H9 (cell line): ENCODE measurements around the gene ZSCAN5C. TPM values are rescaled to one million over a fixed set of nuclear protein-coding genes. Genes with fewer than 3 reads are reported as not detected.
A peak's percentile ranks its signal among the peaks of the same experiment; 100 is the strongest.

Experiments used
- DNase-seq: peaks from one replicate; pipeline ENCODE4 v3.0.0-alpha.2; 2017
- H2AFZ ChIP-seq: one replicate; pipeline ENCODE4 v1.6.1; 2013; ENCODE audit warnings: mild to moderate bottlenecking, low read length, control low read depth, moderate library complexity
- H2AK5ac ChIP-seq: 2 replicates; pipeline ENCODE4 v1.6.1; 2013; ENCODE audit warnings: low read length, control low read depth, mixed read lengths; ENCODE audit not compliant: insufficient read length
- H2BK120ac ChIP-seq: one replicate; pipeline ENCODE4 v1.6.1; 2013; ENCODE audit warnings: low read depth, mild to moderate bottlenecking, low read length, control low read depth, inconsistent platforms; ENCODE audit not compliant: poor library complexity, severe bottlenecking
- H2BK12ac ChIP-seq: 2 replicates; pipeline ENCODE4 v1.6.1; 2013; ENCODE audit warnings: low read length, control low read depth, mixed read lengths, low read depth; ENCODE audit not compliant: insufficient read length
- H2BK15ac ChIP-seq: 2 replicates; pipeline ENCODE4 v1.6.1; 2013; ENCODE audit warnings: low read depth, low read length, control low read depth
- H2BK20ac ChIP-seq: one replicate; pipeline ENCODE4 v1.6.1; 2013; ENCODE audit warnings: low read depth, mild to moderate bottlenecking, low read length, control low read depth, inconsistent platforms; ENCODE audit not compliant: poor library complexity, severe bottlenecking
- H2BK5ac ChIP-seq: 2 replicates; pipeline ENCODE4 v1.6.1; 2013; ENCODE audit warnings: low read length, control low read depth, mixed read lengths; ENCODE audit not compliant: insufficient read length
- H3K14ac ChIP-seq: 2 replicates; pipeline ENCODE4 v1.6.1; 2013; ENCODE audit warnings: low read length, control low read depth; ENCODE audit not compliant: insufficient read depth
- H3K18ac ChIP-seq: 2 replicates; pipeline ENCODE4 v1.6.1; 2013; ENCODE audit warnings: low read depth, mild to moderate bottlenecking, mixed read lengths, low read length, control low read depth; ENCODE audit not compliant: insufficient read length
- H3K23ac ChIP-seq: 2 replicates; pipeline ENCODE4 v1.6.1; 2013; ENCODE audit warnings: low read length, control low read depth, mixed read lengths, low read depth; ENCODE audit not compliant: insufficient read length
- H3K23me2 ChIP-seq: 2 replicates; pipeline ENCODE4 v1.6.1; 2013; ENCODE audit warnings: low read depth, mild to moderate bottlenecking, mixed read lengths, low read length, control low read depth; ENCODE audit not compliant: insufficient read length, poor library complexity, severe bottlenecking
- H3K27ac ChIP-seq: 2 replicates; pipeline ENCODE4 v1.5.1; 2013; ENCODE audit warnings: low read length, control low read depth, mixed read lengths, low read depth; ENCODE audit not compliant: insufficient read length
- H3K27me3 ChIP-seq: 2 replicates; pipeline ENCODE4 v1.6.1; 2013; ENCODE audit warnings: low read length, control low read depth, inconsistent platforms; ENCODE audit not compliant: insufficient read depth
- H3K4ac ChIP-seq: 2 replicates; pipeline ENCODE4 v1.6.1; 2013; ENCODE audit warnings: low read depth, mild to moderate bottlenecking, control low read depth, inconsistent platforms, low read length, moderate library complexity
- H3K4me1 ChIP-seq: 2 replicates; pipeline ENCODE4 v1.6.1; 2013; ENCODE audit warnings: low read length, control low read depth, inconsistent platforms; ENCODE audit not compliant: insufficient read depth
- H3K4me2 ChIP-seq: 2 replicates; pipeline ENCODE4 v1.6.1; 2013; ENCODE audit warnings: low read length, control low read depth, mixed read lengths; ENCODE audit not compliant: insufficient read length, insufficient read depth
- H3K56ac ChIP-seq: 2 replicates; pipeline ENCODE4 v1.6.1; 2013; ENCODE audit warnings: low read depth, mild to moderate bottlenecking, mixed read lengths, low read length, control low read depth; ENCODE audit not compliant: insufficient read length
- H3K79me1 ChIP-seq: 2 replicates; pipeline ENCODE4 v1.6.1; 2013; ENCODE audit warnings: low read depth, mild to moderate bottlenecking, moderate library complexity, low read length, control low read depth, inconsistent platforms; ENCODE audit not compliant: insufficient read depth, poor library complexity, severe bottlenecking
- H3K79me2 ChIP-seq: 2 replicates; pipeline ENCODE4 v1.6.1; 2013; ENCODE audit warnings: low read length, control low read depth, inconsistent platforms; ENCODE audit not compliant: insufficient read depth
- H3K9ac ChIP-seq: 2 replicates; pipeline ENCODE4 v1.6.1; 2013; ENCODE audit warnings: low read length, control low read depth, mixed read lengths; ENCODE audit not compliant: insufficient read length; ENCODE audit errors: extremely low read depth
- H3K9me3 ChIP-seq: one replicate; pipeline ENCODE4 v1.6.1; 2013; ENCODE audit warnings: low read depth, low read length, inconsistent platforms; ENCODE audit not compliant: control insufficient read depth
- H3T11ph ChIP-seq: one replicate; pipeline ENCODE4 v1.6.1; 2013; ENCODE audit warnings: mild to moderate bottlenecking, low read length, control low read depth, inconsistent platforms
- H4K20me1 ChIP-seq: one replicate; pipeline ENCODE4 v1.6.1; 2013; ENCODE audit not compliant: control insufficient read depth, insufficient read length, insufficient read depth
- H4K5ac ChIP-seq: 2 replicates; pipeline ENCODE4 v1.6.1; 2013; ENCODE audit warnings: low read depth, mild to moderate bottlenecking, mixed read lengths, low read length, control low read depth; ENCODE audit not compliant: insufficient read length
- H4K8ac ChIP-seq: replicated peaks from 2 replicates; pipeline ENCODE4 v1.6.1; 2013; ENCODE audit warnings: low read length, control low read depth, mixed read lengths, low read depth; ENCODE audit not compliant: insufficient read length
- H4K91ac ChIP-seq: 2 replicates; pipeline ENCODE4 v1.6.1; 2013; ENCODE audit warnings: low read depth, mild to moderate bottlenecking, moderate library complexity, mixed read lengths, low read length, control low read depth; ENCODE audit not compliant: insufficient read length
- H3K27ac Mint-ChIP-seq, 3 experiments: 2 replicates in 2 of 3; 3 replicates in 1 of 3; pipeline ENCODE4 v1.8.0; 2020 to 2021; ENCODE audit warnings: mixed read lengths in 3 of 3, mild to moderate bottlenecking in 1 of 3, moderate library complexity in 1 of 3
- H3K27me3 Mint-ChIP-seq: 2 replicates; pipeline ENCODE4 v1.8.0; 2021; ENCODE audit warnings: low read depth, mild to moderate bottlenecking, moderate library complexity, mixed read lengths
- H3K36me3 Mint-ChIP-seq, 3 experiments: 2 replicates in 2 of 3; 3 replicates in 1 of 3; pipeline ENCODE4 v1.8.0; 2020 to 2021; ENCODE audit warnings: low read depth in 3 of 3, mixed read lengths in 3 of 3; ENCODE audit not compliant: insufficient read depth in 1 of 3
- H3K4me1 Mint-ChIP-seq, 2 experiments: 2 replicates each; pipeline ENCODE4 v1.8.0; 2020; ENCODE audit warnings: mixed read lengths in 2 of 2
- H3K4me3 Mint-ChIP-seq, 2 experiments: 2 replicates in 1 of 2; 3 replicates in 1 of 2; pipeline ENCODE4 v1.8.0; 2020 to 2021; ENCODE audit warnings: mild to moderate bottlenecking in 2 of 2, mixed read lengths in 2 of 2, moderate library complexity in 1 of 2
- H3K9me3 Mint-ChIP-seq, 2 experiments: 2 replicates in 1 of 2; 3 replicates in 1 of 2; pipeline ENCODE4 v1.8.0; 2020; ENCODE audit warnings: mild to moderate bottlenecking in 2 of 2, mixed read lengths in 2 of 2, moderate library complexity in 1 of 2
- WGBS: extraction: QIAGEN DNeasy Blood & Tissue Kit; methylation state at CpG from one replicate; pipeline ENCODE4 v1.1.7; 2013; ENCODE audit warnings: missing lambda C conversion rate, low lambda C conversion rate, mixed read lengths; ENCODE audit not compliant: insufficient read length; ENCODE audit errors: extremely low coverage; 5-methylcytosine and 5-hydroxymethylcytosine counted together
- total RNA-seq: library from RNA; stranded (reverse); gene quantifications from 2 replicates; pipeline ENCODE4 v1.2.1, GENCODE V29; 2021
- TF ChIP-seq, protein P1 (sequence below): fragments of 200-600 bp; sonication (generic); conservative IDR thresholded peaks from 3 replicates; pipeline ENCODE4 v1.8.0; 2021; ENCODE audit warnings: antibody characterized with exemption, mild to moderate bottlenecking

Gene ZSCAN5C
- total RNA-seq, 1 experiment from 2014 or later = not detected

DNA sequence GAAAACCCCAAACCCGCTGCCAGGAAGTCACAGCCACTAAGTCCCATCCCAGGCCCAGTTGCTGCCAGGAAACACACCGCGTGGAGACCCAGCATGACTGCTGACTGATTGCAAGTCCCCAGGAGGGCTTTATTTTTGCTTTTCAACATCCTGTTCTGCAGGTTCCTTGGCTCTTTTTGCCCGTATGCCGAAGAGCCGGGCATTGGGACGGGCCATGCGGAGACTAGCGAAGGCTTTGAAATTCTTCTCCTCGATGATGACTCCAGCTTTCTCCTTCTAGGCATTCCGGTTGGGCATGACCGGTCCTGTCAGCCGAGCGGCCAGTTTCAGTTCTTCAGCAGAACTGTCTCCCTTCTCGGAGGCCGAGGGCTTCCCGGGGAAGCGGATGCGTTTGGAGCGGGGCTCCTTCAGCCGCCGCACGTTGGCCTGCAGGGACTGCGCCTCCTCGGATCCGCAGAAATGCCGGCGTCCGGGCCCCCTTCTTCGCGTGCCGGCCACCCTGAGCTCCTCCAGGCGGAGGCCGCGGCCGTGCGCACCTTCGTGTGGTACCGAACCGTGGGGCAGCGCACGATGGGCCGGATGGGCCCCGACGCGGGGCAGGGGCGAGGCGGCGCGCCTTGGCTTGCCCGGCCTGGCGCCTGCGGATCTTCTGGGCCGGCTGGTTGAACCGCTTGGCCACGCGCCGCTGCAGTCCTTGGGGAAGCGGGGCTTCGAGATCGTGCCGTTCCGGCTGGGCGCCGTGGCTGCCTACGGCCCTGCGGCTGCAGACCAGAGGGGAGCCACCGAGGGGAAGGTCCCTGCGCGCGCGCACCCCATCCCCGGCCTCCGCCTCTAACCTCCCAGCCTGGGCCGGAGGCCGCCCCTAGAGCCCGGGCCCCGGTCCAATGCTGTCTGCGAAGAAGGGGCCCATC, 15.2 kb downstream of the ZSCAN5C start:
- no peak overlapping the region for H2AFZ ChIP-seq

More for the DNA sequence above, 15.2 kb downstream of the ZSCAN5C start:
- Mint-ChIP-seq H3K27ac (peak overlapping the region; percentile 52 to 82 (median 61); a peak in 1 of 7 replicates), H3K9me3 (peaks cover 4 to 30% of the 10 kb centered on the region in 2 experiments; a peak in 2 of 5 replicates), H3K27me3 (peaks cover 2% of the 10 kb centered on the region; the same call in 1 of the 2 replicates), H3K4me3 (no peak overlapping the region; a peak in 1 of 5 replicates), H3K36me3 (peaks cover 0 to 4% (median 0%) of the 10 kb centered on the region in 3 experiments; a peak in 3 of 7 replicates), H3K4me1 (peaks cover 2 to 5% of the 10 kb centered on the region in 2 experiments; a peak in 1 of 4 replicates)
- H4K5ac ChIP-seq = no peak overlapping the region
- H4K20me1 ChIP-seq = no peaks in the 10 kb centered on the region
- H2BK5ac ChIP-seq = no peak overlapping the region
- H2BK20ac ChIP-seq = no peak overlapping the region
- H3K56ac ChIP-seq = no peak overlapping the region
- peak overlapping the region; percentile 34 for H3K18ac ChIP-seq
- no peak overlapping the region for H3K23ac ChIP-seq
- TF ChIP-seq, protein P1, sequence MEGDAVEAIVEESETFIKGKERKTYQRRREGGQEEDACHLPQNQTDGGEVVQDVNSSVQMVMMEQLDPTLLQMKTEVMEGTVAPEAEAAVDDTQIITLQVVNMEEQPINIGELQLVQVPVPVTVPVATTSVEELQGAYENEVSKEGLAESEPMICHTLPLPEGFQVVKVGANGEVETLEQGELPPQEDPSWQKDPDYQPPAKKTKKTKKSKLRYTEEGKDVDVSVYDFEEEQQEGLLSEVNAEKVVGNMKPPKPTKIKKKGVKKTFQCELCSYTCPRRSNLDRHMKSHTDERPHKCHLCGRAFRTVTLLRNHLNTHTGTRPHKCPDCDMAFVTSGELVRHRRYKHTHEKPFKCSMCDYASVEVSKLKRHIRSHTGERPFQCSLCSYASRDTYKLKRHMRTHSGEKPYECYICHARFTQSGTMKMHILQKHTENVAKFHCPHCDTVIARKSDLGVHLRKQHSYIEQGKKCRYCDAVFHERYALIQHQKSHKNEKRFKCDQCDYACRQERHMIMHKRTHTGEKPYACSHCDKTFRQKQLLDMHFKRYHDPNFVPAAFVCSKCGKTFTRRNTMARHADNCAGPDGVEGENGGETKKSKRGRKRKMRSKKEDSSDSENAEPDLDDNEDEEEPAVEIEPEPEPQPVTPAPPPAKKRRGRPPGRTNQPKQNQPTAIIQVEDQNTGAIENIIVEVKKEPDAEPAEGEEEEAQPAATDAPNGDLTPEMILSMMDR = no peak
- H3K27ac ChIP-seq = no peak overlapping the region
- H3K4me2 ChIP-seq = peak overlapping the region; percentile 57
- peak; percentile 69 for DNase-seq
- no peaks in the 10 kb centered on the region for H3K23me2 ChIP-seq
- no CpG with 5 or more reads among the region's 79 CpGs for WGBS
- peak overlapping the region; percentile 10 for H3K14ac ChIP-seq
- no peaks in the 10 kb centered on the region; the same call in 1 of the 2 replicates for H3K4me1 ChIP-seq
- no peaks in the 10 kb centered on the region for H3K9me3 ChIP-seq
- H2BK12ac ChIP-seq = no peak overlapping the region
- no peaks in the 10 kb centered on the region for H3K79me2 ChIP-seq
- H2AK5ac ChIP-seq = no peak overlapping the region
- H3T11ph ChIP-seq = no peak overlapping the region
- H3K79me1 ChIP-seq = no peaks in the 10 kb centered on the region
- no peak overlapping the region for H2BK120ac ChIP-seq
- H4K8ac ChIP-seq = no peak overlapping the region
- peak overlapping the region; percentile 31 for H3K9ac ChIP-seq
- no peak overlapping the region for H3K4ac ChIP-seq
- H2BK15ac ChIP-seq = no peak overlapping the region
- no peak overlapping the region for H4K91ac ChIP-seq
- H3K27me3 ChIP-seq = no peaks in the 10 kb centered on the region
